ENCODE measurements around the gene BHMT. TPM values are rescaled to one million over a fixed set of nuclear protein-coding genes. Genes with fewer than 3 reads are reported as not detected.
"Not testable (repeated sequence)": the region's sequence is repeated elsewhere in the genome, so short reads cannot be mapped to it uniquely, and the experiment has no call there.

BHMT gene
- total RNA-seq, 1 donor from 2014 or later, result not detected

- not testable (repeated sequence) for H3K36me3 Mint-ChIP-seq (ENCODE audit: low read depth)
Observed at GRCh38 chr5:79161647-79162046, 50.0 kb downstream of the BHMT start.

DNA sequence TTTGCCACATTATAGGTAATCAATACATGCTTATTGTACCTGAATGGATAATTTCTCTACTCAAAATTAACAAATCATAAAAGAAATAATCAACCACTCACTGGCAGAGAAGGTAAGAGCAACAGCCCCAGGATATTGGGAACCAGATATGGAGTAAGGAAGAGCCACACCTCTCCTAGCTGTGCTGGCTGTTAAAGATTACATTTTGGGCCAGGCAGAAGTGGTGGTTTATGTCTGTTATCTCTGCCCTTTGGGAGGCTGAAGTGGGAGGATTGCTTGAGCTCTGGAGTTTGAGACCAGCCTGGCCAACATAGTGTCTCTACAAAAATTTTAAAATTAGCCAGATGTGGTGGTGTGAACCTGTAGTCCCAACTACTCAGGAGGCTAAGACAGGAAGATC, 56.4 kb downstream of the BHMT start:
- H3K9me3 Mint-ChIP-seq, result no peaks in the 10 kb centered on the region
- no peak overlapping the region for H3K27ac Mint-ChIP-seq
- no peaks in the 10 kb centered on the region for H3K4me1 Mint-ChIP-seq (ENCODE audit: low read depth)
- no peak overlapping the region for H3K4me3 Mint-ChIP-seq (ENCODE audit: low read depth)
- intact Hi-C loops (cut with micrococcal nuclease), result no loop called here
- DNase-seq (ENCODE audit: low spot score), result no peak
- no peaks in the 10 kb centered on the region for H3K36me3 Mint-ChIP-seq (ENCODE audit: low read depth)
- no peaks in the 10 kb centered on the region for H3K27me3 Mint-ChIP-seq (ENCODE audit: low read depth)

More at GRCh38 chr5:79161647-79162046, 50.0 kb downstream of the BHMT start:
- DNase-seq (ENCODE audit: low spot score); H3K9me3 Mint-ChIP-seq; H3K4me3 Mint-ChIP-seq (ENCODE audit: low read depth); H3K27me3 Mint-ChIP-seq (ENCODE audit: low read depth); intact Hi-C loops (cut with micrococcal nuclease); H3K4me1 Mint-ChIP-seq (ENCODE audit: low read depth); H3K27ac Mint-ChIP-seq: not testable (repeated sequence)

DNA sequence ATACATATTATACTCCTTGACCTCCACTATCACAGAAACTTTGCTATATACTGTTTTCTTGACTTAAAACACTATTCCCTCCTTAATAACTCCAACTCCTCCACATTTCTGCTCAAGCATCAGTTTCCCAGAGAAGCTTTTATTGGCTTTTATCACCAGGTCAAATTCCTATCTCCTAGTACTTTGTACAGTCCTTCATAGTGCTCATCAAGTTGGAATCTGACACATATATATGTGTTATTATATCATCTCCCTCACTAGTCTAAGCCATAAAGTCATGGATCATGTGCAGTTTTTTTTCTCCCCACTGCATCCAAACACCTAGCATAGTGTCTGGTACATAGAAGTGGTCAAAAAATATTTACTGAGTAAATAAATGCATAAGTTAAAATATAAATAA, 59.1 kb downstream of the BHMT start:
- H3K27me3 Mint-ChIP-seq (ENCODE audit: low read depth), result no peaks in the 10 kb centered on the region
- no peak overlapping the region for H3K4me3 Mint-ChIP-seq (ENCODE audit: low read depth)
- H3K27ac Mint-ChIP-seq, result no peak overlapping the region
- no peaks in the 10 kb centered on the region for H3K36me3 Mint-ChIP-seq (ENCODE audit: low read depth)
- no peaks in the 10 kb centered on the region for H3K4me1 Mint-ChIP-seq (ENCODE audit: low read depth)
- no peaks in the 10 kb centered on the region for H3K9me3 Mint-ChIP-seq
- intact Hi-C loops (cut with micrococcal nuclease), result no loop called here
- no peak for DNase-seq (ENCODE audit: low spot score)

DNA sequence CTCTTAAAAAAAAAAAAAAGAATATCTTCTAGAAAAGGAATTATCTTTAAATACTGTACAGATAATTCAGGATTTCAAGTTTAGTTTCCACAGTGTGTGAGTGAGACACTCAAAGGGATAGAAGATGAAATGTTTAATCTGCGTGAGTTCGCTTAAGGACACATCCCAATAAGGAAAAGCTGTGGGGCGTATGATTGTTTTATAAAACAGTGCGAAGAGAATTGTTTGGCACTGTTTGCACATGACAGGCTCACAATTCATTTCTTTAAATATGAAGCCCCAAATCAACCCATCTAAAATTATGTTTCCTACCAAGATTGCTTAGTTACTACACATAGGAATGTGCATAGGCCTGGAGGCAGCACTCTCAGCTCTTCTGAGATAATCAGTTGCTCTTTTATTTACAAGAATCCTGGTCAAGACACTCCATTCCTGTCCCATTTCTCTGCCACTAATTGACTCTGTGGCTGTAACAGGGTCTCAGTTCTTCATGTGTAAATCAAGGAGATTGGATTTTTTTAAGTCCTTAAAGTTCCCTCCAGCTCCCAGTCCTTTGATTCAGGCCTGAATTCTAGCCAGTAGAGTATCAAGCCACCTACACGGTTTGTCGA, 60.1 kb downstream of the BHMT start:
- no peak for DNase-seq (ENCODE audit: low spot score)
- Mint-ChIP-seq H3K36me3 (ENCODE audit: low read depth) (no peaks in the 10 kb centered on the region), H3K9me3 (no peaks in the 10 kb centered on the region), H3K4me3 (ENCODE audit: low read depth) (no peak overlapping the region), H3K4me1 (ENCODE audit: low read depth) (no peaks in the 10 kb centered on the region), H3K27me3 (ENCODE audit: low read depth) (no peaks in the 10 kb centered on the region), H3K27ac (no peak overlapping the region)
- intact Hi-C loops (cut with micrococcal nuclease), result no loop called here

GRCh38 chr5:79172269-79172668, 60.7 kb downstream of the BHMT start:
- Mint-ChIP-seq H3K27ac (no peak overlapping the region), H3K27me3 (ENCODE audit: low read depth) (no peaks in the 10 kb centered on the region), H3K36me3 (ENCODE audit: low read depth) (no peaks in the 10 kb centered on the region), H3K4me3 (ENCODE audit: low read depth) (no peak overlapping the region), H3K4me1 (ENCODE audit: low read depth) (no peaks in the 10 kb centered on the region), H3K9me3 (no peaks in the 10 kb centered on the region)
- no peak for DNase-seq (ENCODE audit: low spot score)
- intact Hi-C loops (cut with micrococcal nuclease), result no loop called here

DNA sequence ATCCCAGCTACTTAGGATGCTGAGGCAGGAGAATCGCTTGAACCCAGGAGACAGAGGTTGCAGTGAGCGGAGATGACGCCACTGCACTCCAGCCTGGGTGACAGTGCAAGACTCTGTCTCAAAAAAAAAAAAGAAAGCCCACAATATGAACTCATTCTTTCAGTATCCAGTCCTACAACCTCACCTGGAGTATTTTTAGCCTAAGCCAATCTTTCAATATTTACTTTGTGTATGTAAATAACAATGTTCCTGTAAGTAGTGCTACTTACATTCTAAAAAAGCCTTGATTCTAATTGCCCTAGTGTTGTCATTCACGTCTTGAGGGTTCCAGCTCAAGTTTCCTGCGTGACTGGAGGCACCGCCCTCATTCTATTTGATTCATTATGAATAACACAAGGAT, 62.0 kb downstream of the BHMT start:
- H3K36me3 Mint-ChIP-seq (ENCODE audit: low read depth), result no peaks in the 10 kb centered on the region
- no peaks in the 10 kb centered on the region for H3K27me3 Mint-ChIP-seq (ENCODE audit: low read depth)
- H3K4me3 Mint-ChIP-seq (ENCODE audit: low read depth), result no peak overlapping the region
- H3K27ac Mint-ChIP-seq, result no peak overlapping the region
- intact Hi-C loops (cut with micrococcal nuclease), result no loop called here
- no peaks in the 10 kb centered on the region for H3K9me3 Mint-ChIP-seq
- DNase-seq (ENCODE audit: low spot score), result no peak
- H3K4me1 Mint-ChIP-seq (ENCODE audit: low read depth), result no peaks in the 10 kb centered on the region

DNA sequence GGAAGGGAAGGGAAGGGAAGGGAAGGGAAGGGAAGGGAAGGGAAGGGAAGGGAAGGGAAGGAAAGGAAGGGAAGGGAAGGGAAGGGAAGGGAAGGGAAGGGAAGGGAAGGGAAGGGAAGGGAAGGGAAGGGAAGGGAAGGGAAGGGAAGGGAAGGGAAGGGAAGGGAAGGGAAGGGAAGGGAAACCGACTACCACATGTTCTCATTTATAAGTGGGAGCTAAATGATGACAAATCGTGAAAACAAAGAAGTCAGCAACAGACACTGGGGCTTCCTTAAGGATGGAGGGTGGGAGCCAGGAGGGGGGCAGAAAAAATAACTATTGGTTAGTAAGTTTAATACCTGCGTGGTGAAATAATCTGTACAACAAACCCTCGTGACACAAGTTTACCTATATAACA, 68.8 kb downstream of the BHMT start:
- H3K36me3 Mint-ChIP-seq (ENCODE audit: low read depth); intact Hi-C loops (cut with micrococcal nuclease); H3K4me1 Mint-ChIP-seq (ENCODE audit: low read depth); H3K27ac Mint-ChIP-seq; H3K9me3 Mint-ChIP-seq; H3K4me3 Mint-ChIP-seq (ENCODE audit: low read depth); DNase-seq (ENCODE audit: low spot score); H3K27me3 Mint-ChIP-seq (ENCODE audit: low read depth): not testable (repeated sequence)

DNA sequence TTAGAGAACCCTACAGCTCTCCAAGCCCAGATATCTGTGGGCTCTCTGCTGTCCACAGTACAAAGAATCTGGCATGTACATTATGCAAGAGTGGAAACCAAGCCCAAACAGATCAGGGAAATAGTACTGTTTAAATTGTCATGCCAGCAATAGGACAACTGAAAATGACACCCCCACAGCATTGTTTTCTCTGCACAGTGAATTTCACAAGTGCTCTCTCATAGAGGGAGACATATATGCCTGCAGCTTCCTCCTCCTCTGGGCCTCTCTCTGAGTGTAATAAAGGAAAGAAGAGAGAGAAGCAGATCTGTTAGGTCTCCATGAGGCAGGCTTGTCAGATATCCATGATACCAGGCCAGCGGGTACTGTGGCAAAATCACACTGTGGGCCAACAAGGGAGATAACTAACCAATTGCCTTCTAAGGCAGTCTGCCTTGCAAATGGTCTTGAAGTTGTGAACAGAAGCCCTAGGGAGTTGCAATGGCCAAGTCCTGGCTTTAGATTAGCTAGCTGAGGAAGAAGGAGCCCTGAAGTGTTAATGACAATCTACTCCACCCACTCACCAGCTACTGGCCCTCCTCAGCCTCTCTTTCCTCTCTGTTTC, 69.9 kb downstream of the BHMT start:
- intact Hi-C loops (cut with micrococcal nuclease), result no loop called here
- peaks cover 1% of the 10 kb centered on the region for H3K4me1 Mint-ChIP-seq (ENCODE audit: low read depth)
- no peak overlapping the region for H3K4me3 Mint-ChIP-seq (ENCODE audit: low read depth)
- no peaks in the 10 kb centered on the region for H3K36me3 Mint-ChIP-seq (ENCODE audit: low read depth)
- H3K27me3 Mint-ChIP-seq (ENCODE audit: low read depth), result peaks cover 5% of the 10 kb centered on the region
- DNase-seq (ENCODE audit: low spot score), result no peak
- H3K27ac Mint-ChIP-seq, result no peak overlapping the region
- H3K9me3 Mint-ChIP-seq, result no peaks in the 10 kb centered on the region

Other genes with a start within 250 kb of the BHMT start
- gene ARSB, start 126.5 kb upstream of the BHMT start, total RNA-seq, result 19.0 and 19.6 TPM in 2 replicates
- 0.37 and 0.41 TPM in 2 replicates for gene DMGDH, start 42.1 kb upstream of the BHMT start, total RNA-seq
- gene BHMT2, start 42.0 kb upstream of the BHMT start, total RNA-seq, result not detected in 2 replicates
- gene JMY, start 124.3 kb downstream of the BHMT start, total RNA-seq, result 4.4 and 5.8 TPM in 2 replicates